Measurements from ENCODE around the gene HIF1A.

HIF1A gene

GRCh38 chr14:61696753-61697318, 1.5 kb downstream of the HIF1A start:
- no peaks in the 10 kb centered on the region; the same call in 1 of the 2 replicates for H3K4me1 ChIP-seq (ENCODE audit: control insufficient read depth, insufficient read depth, low read length)
- WGBS (ENCODE audit: insufficient coverage, insufficient read length) = no CpG with 5 or more reads among the region's 5 CpGs
- no peaks in the 10 kb centered on the region for H3K27me3 ChIP-seq (ENCODE audit: control insufficient read depth, insufficient read depth, low read length)
- H3K36me3 ChIP-seq (ENCODE audit: control insufficient read depth, insufficient read depth, low read length) = no peaks in the 10 kb centered on the region
- H3K4me3 ChIP-seq (ENCODE audit: low read length) = peak overlapping the region; percentile 99; the same call in 1 of the 2 replicates
- no peak for DNase-seq (ENCODE audit: low read depth, low spot score)
- no peaks in the 10 kb centered on the region for H3K9me3 ChIP-seq (ENCODE audit: control insufficient read depth, insufficient read depth, low read length)
- no peak overlapping the region for H3K27ac ChIP-seq (ENCODE audit: low read length)

GRCh38 chr14:61698206-61698980, 3.1 kb downstream of the HIF1A start:
- Histone ChIP-seq H3K36me3 (ENCODE audit: control insufficient read depth, insufficient read depth, low read length) (no peaks in the 10 kb centered on the region), H3K27ac (ENCODE audit: low read length) (no peak overlapping the region), H3K4me1 (ENCODE audit: control insufficient read depth, insufficient read depth, low read length) (no peaks in the 10 kb centered on the region; the same call in 1 of the 2 replicates), H3K4me3 (ENCODE audit: low read length) (peak overlapping the region; percentile 26; the same call in 1 of the 2 replicates), H3K27me3 (ENCODE audit: control insufficient read depth, insufficient read depth, low read length) (no peaks in the 10 kb centered on the region), H3K9me3 (ENCODE audit: control insufficient read depth, insufficient read depth, low read length) (no peaks in the 10 kb centered on the region)
- no CpG with 5 or more reads among the region's 2 CpGs for WGBS (ENCODE audit: insufficient coverage, insufficient read length)
- no peak for DNase-seq (ENCODE audit: low read depth, low spot score)

GRCh38 chr14:61699027-61699426, 3.7 kb downstream of the HIF1A start:
- no CpG with 5 or more reads among the region's 6 CpGs for WGBS (ENCODE audit: insufficient coverage, insufficient read length)
- Histone ChIP-seq H3K9me3 (ENCODE audit: control insufficient read depth, insufficient read depth, low read length) (no peaks in the 10 kb centered on the region), H3K4me1 (ENCODE audit: control insufficient read depth, insufficient read depth, low read length) (no peaks in the 10 kb centered on the region; the same call in 1 of the 2 replicates), H3K4me3 (ENCODE audit: low read length) (no peak overlapping the region), H3K36me3 (ENCODE audit: control insufficient read depth, insufficient read depth, low read length) (no peaks in the 10 kb centered on the region), H3K27me3 (ENCODE audit: control insufficient read depth, insufficient read depth, low read length) (no peaks in the 10 kb centered on the region), H3K27ac (ENCODE audit: low read length) (no peak overlapping the region)
- DNase-seq (ENCODE audit: low read depth, low spot score) = no peak

GRCh38 chr14:61700104-61700886, 5.0 kb downstream of the HIF1A start:
- no peaks in the 10 kb centered on the region; the same call in 1 of the 2 replicates for H3K4me1 ChIP-seq (ENCODE audit: control insufficient read depth, insufficient read depth, low read length)
- H3K9me3 ChIP-seq (ENCODE audit: control insufficient read depth, insufficient read depth, low read length) = no peaks in the 10 kb centered on the region
- H3K27ac ChIP-seq (ENCODE audit: low read length) = no peak overlapping the region
- no peak for DNase-seq (ENCODE audit: low read depth, low spot score)
- H3K27me3 ChIP-seq (ENCODE audit: control insufficient read depth, insufficient read depth, low read length) = no peaks in the 10 kb centered on the region
- WGBS (ENCODE audit: insufficient coverage, insufficient read length) = no CpG with 5 or more reads among the region's 2 CpGs
- no peaks in the 10 kb centered on the region for H3K36me3 ChIP-seq (ENCODE audit: control insufficient read depth, insufficient read depth, low read length)
- H3K4me3 ChIP-seq (ENCODE audit: low read length) = no peak overlapping the region

GRCh38 chr14:61701946-61702345, 6.6 kb downstream of the HIF1A start:
- H3K27me3 ChIP-seq (ENCODE audit: control insufficient read depth, insufficient read depth, low read length) = no peaks in the 10 kb centered on the region
- no peaks in the 10 kb centered on the region for H3K9me3 ChIP-seq (ENCODE audit: control insufficient read depth, insufficient read depth, low read length)
- H3K27ac ChIP-seq (ENCODE audit: low read length) = no peak overlapping the region
- H3K4me1 ChIP-seq (ENCODE audit: control insufficient read depth, insufficient read depth, low read length) = no peaks in the 10 kb centered on the region; the same call in 1 of the 2 replicates
- no peak for DNase-seq (ENCODE audit: low read depth, low spot score)
- no peak overlapping the region for H3K4me3 ChIP-seq (ENCODE audit: low read length)
- H3K36me3 ChIP-seq (ENCODE audit: control insufficient read depth, insufficient read depth, low read length) = no peaks in the 10 kb centered on the region
- no CpG with 5 or more reads among the region's 7 CpGs for WGBS (ENCODE audit: insufficient coverage, insufficient read length)

GRCh38 chr14:61703342-61704129, 8.2 kb downstream of the HIF1A start:
- no peaks in the 10 kb centered on the region; the same call in 1 of the 2 replicates for H3K4me1 ChIP-seq (ENCODE audit: control insufficient read depth, insufficient read depth, low read length)
- H3K9me3 ChIP-seq (ENCODE audit: control insufficient read depth, insufficient read depth, low read length) = no peaks in the 10 kb centered on the region
- H3K27ac ChIP-seq (ENCODE audit: low read length) = no peak overlapping the region
- DNase-seq (ENCODE audit: low read depth, low spot score) = no peak
- no peak overlapping the region for H3K4me3 ChIP-seq (ENCODE audit: low read length)
- WGBS (ENCODE audit: insufficient coverage, insufficient read length) = no CpG with 5 or more reads among the region's 3 CpGs
- no peaks in the 10 kb centered on the region for H3K27me3 ChIP-seq (ENCODE audit: control insufficient read depth, insufficient read depth, low read length)
- no peaks in the 10 kb centered on the region for H3K36me3 ChIP-seq (ENCODE audit: control insufficient read depth, insufficient read depth, low read length)

- H3K4me1 ChIP-seq (ENCODE audit: control insufficient read depth, insufficient read depth, low read length) = no peaks in the 10 kb centered on the region; the same call in 1 of the 2 replicates
- H3K9me3 ChIP-seq (ENCODE audit: control insufficient read depth, insufficient read depth, low read length) = no peaks in the 10 kb centered on the region
- H3K27me3 ChIP-seq (ENCODE audit: control insufficient read depth, insufficient read depth, low read length) = no peaks in the 10 kb centered on the region
- H3K4me3 ChIP-seq (ENCODE audit: low read length) = no peak overlapping the region
- no CpG with 5 or more reads among the region's 3 CpGs for WGBS (ENCODE audit: insufficient coverage, insufficient read length)
- H3K27ac ChIP-seq (ENCODE audit: low read length) = no peak overlapping the region
- H3K36me3 ChIP-seq (ENCODE audit: control insufficient read depth, insufficient read depth, low read length) = no peaks in the 10 kb centered on the region
- no peak for DNase-seq (ENCODE audit: low read depth, low spot score)
Observed at GRCh38 chr14:61704554-61704953, 9.2 kb downstream of the HIF1A start.

GRCh38 chr14:61705017-61705416, 9.7 kb downstream of the HIF1A start:
- no CpG with 5 or more reads among the region's 1 CpG for WGBS (ENCODE audit: insufficient coverage, insufficient read length)
- no peaks in the 10 kb centered on the region for H3K36me3 ChIP-seq (ENCODE audit: control insufficient read depth, insufficient read depth, low read length)

GRCh38 chr14:61706096-61706690, 10.9 kb downstream of the HIF1A start:
- no peak overlapping the region for H3K4me3 ChIP-seq (ENCODE audit: low read length)
- DNase-seq (ENCODE audit: low read depth, low spot score) = no peak
- WGBS (ENCODE audit: insufficient coverage, insufficient read length) = no CpG with 5 or more reads among the region's 3 CpGs
- no peaks in the 10 kb centered on the region for H3K36me3 ChIP-seq (ENCODE audit: control insufficient read depth, insufficient read depth, low read length)
- no peaks in the 10 kb centered on the region for H3K4me1 ChIP-seq (ENCODE audit: control insufficient read depth, insufficient read depth, low read length)
- H3K9me3 ChIP-seq (ENCODE audit: control insufficient read depth, insufficient read depth, low read length) = no peaks in the 10 kb centered on the region
- no peak overlapping the region for H3K27ac ChIP-seq (ENCODE audit: low read length)
- no peaks in the 10 kb centered on the region for H3K27me3 ChIP-seq (ENCODE audit: control insufficient read depth, insufficient read depth, low read length)

More at GRCh38 chr14:61705017-61705416, 9.7 kb downstream of the HIF1A start:
- Histone ChIP-seq H3K4me3 (ENCODE audit: low read length) (no peak overlapping the region), H3K9me3 (ENCODE audit: control insufficient read depth, insufficient read depth, low read length) (no peaks in the 10 kb centered on the region), H3K27ac (ENCODE audit: low read length) (no peak overlapping the region), H3K4me1 (ENCODE audit: control insufficient read depth, insufficient read depth, low read length) (no peaks in the 10 kb centered on the region; the same call in 1 of the 2 replicates), H3K27me3 (ENCODE audit: control insufficient read depth, insufficient read depth, low read length) (no peaks in the 10 kb centered on the region)
- no peak for DNase-seq (ENCODE audit: low read depth, low spot score)

All from iPS DF 6.9 (cell line).